Spleen (tissue), 7 donors: ENCODE data around the gene DSCAML1.

Experiments used
- CTCF ChIP-seq, 11 experiments: fragments of 200-600 bp in 7 of 11; fragments of 450-650 bp in 4 of 11; sonication (generic) in 4 of 11; IDR thresholded peaks in 8 of 11; conservative IDR thresholded peaks in 3 of 11; 1 replicate in 7 of 11; 2 replicates in 4 of 11; pipeline versions ENCODE4 v1.4.0 to v1.8.0; 2016 to 2021; ENCODE audit warnings: antibody characterized with exemption in 11 of 11, inconsistent platforms in 4 of 11, mild to moderate bottlenecking in 1 of 11
- POLR2A ChIP-seq, 3 donors: fragments of 450-650 bp; IDR thresholded peaks; one replicate each; pipeline ENCODE4 v1.5.1; 2017; ENCODE audit warnings: antibody characterized with exemption in 3 of 3, mild to moderate bottlenecking in 1 of 3
- POLR2AphosphoS5 ChIP-seq, 3 donors: sonication (generic); formaldehyde crosslinking; IDR thresholded peaks; one replicate each; pipeline ENCODE4 v1.5.1; 2017; ENCODE audit warnings: antibody characterized with exemption in 3 of 3
- donor health status: DM: no; HTN: no; CAD: no; lungs with moderate emphysema.
- donor health status: DM: no; HTN: no; CAD: no.
- donor health status: DM: no; HTN: no; CAD: no.

GRCh38 chr11:117688255-117688797 lies 108.7 kb downstream of the DSCAML1 start:
- TF ChIP-seq CTCF (IDR thresholded peaks at IDR 0.05 in 8 of 11, conservative IDR thresholded peaks at IDR 0.05 in 3 of 11) (no peak), POLR2A (IDR thresholded peaks at IDR 0.05) (no peak), POLR2AphosphoS5 (IDR thresholded peaks at IDR 0.05) (no peak)
